ENCODE results near the gene RNFT1. TPM values are rescaled to one million over a fixed set of nuclear protein-coding genes. Genes with fewer than 3 reads are reported as not detected.
A peak's percentile ranks its signal among the peaks of the same experiment; 100 is the strongest.
"Not testable (repeated sequence)": the region's sequence is repeated elsewhere in the genome, so short reads cannot be mapped to it uniquely, and the experiment has no call there.

The RNFT1 gene
- total RNA-seq: 29.0 and 29.1 TPM in 2 replicates

DNA sequence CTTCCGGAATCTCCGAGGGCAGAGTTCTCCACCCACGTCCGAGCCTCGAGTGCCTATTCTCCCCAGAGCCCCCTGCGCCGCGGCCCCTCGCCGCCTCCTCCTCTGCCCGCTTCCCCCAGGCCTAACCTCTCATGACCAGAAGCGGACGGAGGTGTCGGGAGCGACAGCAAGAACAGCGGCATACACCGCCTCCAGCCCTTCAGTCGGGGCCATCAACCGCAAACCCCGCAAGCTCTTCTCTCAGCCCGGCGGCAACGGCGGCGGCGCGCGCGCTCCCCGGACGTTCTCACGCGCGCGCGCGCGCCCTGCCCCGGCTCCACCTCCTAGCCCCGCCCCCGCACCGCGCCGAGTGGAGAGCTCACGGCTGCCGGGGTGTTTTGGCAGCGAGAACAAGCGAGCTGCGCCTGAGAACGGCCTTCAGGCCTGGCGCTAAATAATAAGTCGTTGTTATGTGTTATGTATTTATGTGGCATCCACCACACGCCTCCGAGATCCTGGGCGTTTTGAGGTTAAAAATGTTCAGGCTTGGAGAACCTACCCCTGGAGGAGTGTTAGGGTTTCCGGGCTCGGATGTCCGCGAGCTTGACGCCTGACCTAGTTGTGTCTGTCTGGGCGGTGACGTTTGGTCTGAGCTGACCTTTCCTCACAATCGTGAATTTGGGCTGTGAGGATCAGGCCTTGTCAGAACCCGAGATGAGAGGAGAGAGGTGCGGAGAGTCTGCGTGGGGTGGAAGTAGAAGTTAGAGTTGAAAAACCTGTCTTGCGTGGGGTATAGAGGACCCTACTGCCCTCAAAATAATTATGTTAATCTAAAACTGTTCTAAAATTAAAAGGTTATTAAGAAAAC lies at the start of gene RNFT1:
Gene RNFT1, minus strand, starts transcription at position 259 of the 847 bp plus-strand sequence. Its CDS starts 77 bp downstream, at position 182.
- H3K36me3 Mint-ChIP-seq (ENCODE audit: low read depth): peaks cover 19% of the 10 kb centered on the region
- peak within 1 kb of the TSS; percentile 90 for H3K4me3 Mint-ChIP-seq
- DNase-seq (peak; percentile 90), ATAC-seq (ENCODE audit: low read depth) (peak; percentile 89)
- ChIA-PET CTCF (interaction anchor here (1.1 to 1.2 kb wide), 2 partner anchors 72 to 218 kb away, joined by 3 to 5 read pairs; no protein-coding TSS in a partner anchor), POLR2A (interaction anchor here (1.2 to 2.1 kb wide), 5 partner anchors 72 to 1333 kb away, joined by 5 to 11 read pairs (median 8); partner anchors contain the start of genes CLTC, DHX40, PTRH2 and RPS6KB1)
- H3K9me3 Mint-ChIP-seq: no peaks in the 10 kb centered on the region
- H3K27me3 Mint-ChIP-seq: no peaks in the 10 kb centered on the region
- peak within 1 kb of the TSS; percentile 94 for H3K27ac Mint-ChIP-seq
- peaks cover 19% of the 10 kb centered on the region for H3K4me1 Mint-ChIP-seq
- intact Hi-C loops (cut with micrococcal nuclease): loop anchor here (1.0 kb wide), 2 partner anchors 71 to 345 kb away; partner anchors contain the start of genes CLTC and RPS6KB1
- TF ChIP-seq, protein P1, sequence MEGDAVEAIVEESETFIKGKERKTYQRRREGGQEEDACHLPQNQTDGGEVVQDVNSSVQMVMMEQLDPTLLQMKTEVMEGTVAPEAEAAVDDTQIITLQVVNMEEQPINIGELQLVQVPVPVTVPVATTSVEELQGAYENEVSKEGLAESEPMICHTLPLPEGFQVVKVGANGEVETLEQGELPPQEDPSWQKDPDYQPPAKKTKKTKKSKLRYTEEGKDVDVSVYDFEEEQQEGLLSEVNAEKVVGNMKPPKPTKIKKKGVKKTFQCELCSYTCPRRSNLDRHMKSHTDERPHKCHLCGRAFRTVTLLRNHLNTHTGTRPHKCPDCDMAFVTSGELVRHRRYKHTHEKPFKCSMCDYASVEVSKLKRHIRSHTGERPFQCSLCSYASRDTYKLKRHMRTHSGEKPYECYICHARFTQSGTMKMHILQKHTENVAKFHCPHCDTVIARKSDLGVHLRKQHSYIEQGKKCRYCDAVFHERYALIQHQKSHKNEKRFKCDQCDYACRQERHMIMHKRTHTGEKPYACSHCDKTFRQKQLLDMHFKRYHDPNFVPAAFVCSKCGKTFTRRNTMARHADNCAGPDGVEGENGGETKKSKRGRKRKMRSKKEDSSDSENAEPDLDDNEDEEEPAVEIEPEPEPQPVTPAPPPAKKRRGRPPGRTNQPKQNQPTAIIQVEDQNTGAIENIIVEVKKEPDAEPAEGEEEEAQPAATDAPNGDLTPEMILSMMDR (IDR thresholded peaks at IDR 0.05): no peak

DNA sequence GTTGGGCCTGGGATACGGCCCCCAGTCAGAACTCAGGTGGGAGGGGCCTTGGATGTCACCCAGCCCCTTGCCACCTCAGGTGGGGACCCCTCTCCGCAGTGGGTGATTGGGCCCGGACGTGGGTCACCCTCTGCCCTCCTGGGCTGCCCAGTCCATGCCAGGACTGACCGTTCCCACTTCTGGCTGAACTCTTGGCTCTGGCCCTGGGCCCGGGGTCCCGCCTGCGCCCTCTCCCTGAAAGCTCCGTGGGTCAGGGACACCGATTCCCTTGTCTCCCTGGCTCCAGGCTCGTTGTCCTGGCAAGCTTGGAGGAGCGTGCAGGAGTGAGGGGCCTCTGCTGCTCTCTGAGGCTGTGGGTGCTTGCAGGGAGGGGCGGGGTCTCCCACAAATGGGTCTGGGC lies 44.8 kb upstream of the RNFT1 start:
- H3K27ac Mint-ChIP-seq; H3K4me1 Mint-ChIP-seq; H3K4me3 Mint-ChIP-seq; H3K36me3 Mint-ChIP-seq (ENCODE audit: low read depth); CTCF ChIA-PET; DNase-seq; H3K27me3 Mint-ChIP-seq; POLR2A ChIA-PET; intact Hi-C loops (cut with micrococcal nuclease); H3K9me3 Mint-ChIP-seq; ATAC-seq (ENCODE audit: low read depth): not testable (repeated sequence)

GRCh38 chr17:60008377-60008776 lies 43.8 kb upstream of the RNFT1 start:
- ATAC-seq (ENCODE audit: low read depth); POLR2A ChIA-PET; H3K27ac Mint-ChIP-seq; CTCF ChIA-PET; H3K4me3 Mint-ChIP-seq; H3K4me1 Mint-ChIP-seq; DNase-seq; intact Hi-C loops (cut with micrococcal nuclease); H3K9me3 Mint-ChIP-seq; H3K36me3 Mint-ChIP-seq (ENCODE audit: low read depth); H3K27me3 Mint-ChIP-seq: not testable (repeated sequence)

- no peak overlapping the region for H3K27ac Mint-ChIP-seq
- DNase-seq (no peak), ATAC-seq (ENCODE audit: low read depth) (no peak)
- ChIA-PET POLR2A (no interaction called here), CTCF (no interaction called here)
- H3K4me3 Mint-ChIP-seq: no peak overlapping the region
- H3K27me3 Mint-ChIP-seq: no peaks in the 10 kb centered on the region
- intact Hi-C loops (cut with micrococcal nuclease): no loop called here
- no peaks in the 10 kb centered on the region for H3K36me3 Mint-ChIP-seq (ENCODE audit: low read depth)
- TF ChIP-seq, protein P1 (IDR thresholded peaks at IDR 0.05): no peak
- no peaks in the 10 kb centered on the region for H3K9me3 Mint-ChIP-seq
- H3K4me1 Mint-ChIP-seq: no peaks in the 10 kb centered on the region
Measured at GRCh38 chr17:60006160-60006559, 41.6 kb upstream of the RNFT1 start.

- H3K9me3 Mint-ChIP-seq; CTCF ChIA-PET; H3K27ac Mint-ChIP-seq; H3K4me1 Mint-ChIP-seq; H3K27me3 Mint-ChIP-seq; H3K36me3 Mint-ChIP-seq (ENCODE audit: low read depth); POLR2A ChIA-PET; DNase-seq; intact Hi-C loops (cut with micrococcal nuclease); H3K4me3 Mint-ChIP-seq; ATAC-seq (ENCODE audit: low read depth): not testable (repeated sequence)
Measured at GRCh38 chr17:60004561-60004960, 40.0 kb upstream of the RNFT1 start.

- H3K4me3 Mint-ChIP-seq; H3K27me3 Mint-ChIP-seq; intact Hi-C loops (cut with micrococcal nuclease); H3K27ac Mint-ChIP-seq; H3K36me3 Mint-ChIP-seq (ENCODE audit: low read depth); POLR2A ChIA-PET; ATAC-seq (ENCODE audit: low read depth); DNase-seq; H3K9me3 Mint-ChIP-seq; CTCF ChIA-PET; H3K4me1 Mint-ChIP-seq: not testable (repeated sequence)
Measured at GRCh38 chr17:60002405-60002804, 37.9 kb upstream of the RNFT1 start.

DNA sequence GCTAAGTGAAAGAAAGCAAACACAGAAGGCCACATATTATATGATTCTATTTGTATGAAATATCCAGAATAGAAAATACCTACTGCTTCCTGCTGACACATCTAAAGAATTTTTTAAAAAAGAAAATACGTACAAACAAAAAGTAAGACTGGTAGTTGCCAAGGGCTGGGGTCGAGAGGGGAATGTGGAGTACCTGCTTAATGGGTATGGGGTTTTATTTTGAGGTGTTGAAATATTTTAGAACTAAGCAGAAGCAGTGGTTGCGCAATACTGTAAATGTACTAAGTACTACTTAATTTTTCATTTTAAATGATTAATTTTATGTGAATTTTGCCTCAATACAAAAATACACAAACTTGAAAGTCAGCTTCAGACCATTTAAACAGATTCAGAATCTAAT lies 32.1 kb upstream of the RNFT1 start:
- POLR2A ChIA-PET; CTCF ChIA-PET; ATAC-seq (ENCODE audit: low read depth); H3K4me1 Mint-ChIP-seq; H3K9me3 Mint-ChIP-seq; DNase-seq; H3K4me3 Mint-ChIP-seq; H3K36me3 Mint-ChIP-seq (ENCODE audit: low read depth); H3K27ac Mint-ChIP-seq; intact Hi-C loops (cut with micrococcal nuclease); H3K27me3 Mint-ChIP-seq: not testable (repeated sequence)

- H3K36me3 Mint-ChIP-seq (ENCODE audit: low read depth); H3K9me3 Mint-ChIP-seq; H3K4me1 Mint-ChIP-seq; POLR2A ChIA-PET; CTCF ChIA-PET; DNase-seq; ATAC-seq (ENCODE audit: low read depth); H3K27ac Mint-ChIP-seq; intact Hi-C loops (cut with micrococcal nuclease); H3K4me3 Mint-ChIP-seq; H3K27me3 Mint-ChIP-seq: not testable (repeated sequence)
Measured at GRCh38 chr17:59975166-59975565, 10.6 kb upstream of the RNFT1 start.

- H3K4me3 Mint-ChIP-seq; H3K4me1 Mint-ChIP-seq; DNase-seq; CTCF ChIA-PET; H3K36me3 Mint-ChIP-seq (ENCODE audit: low read depth); intact Hi-C loops (cut with micrococcal nuclease); H3K9me3 Mint-ChIP-seq; H3K27ac Mint-ChIP-seq; ATAC-seq (ENCODE audit: low read depth); POLR2A ChIA-PET; H3K27me3 Mint-ChIP-seq: not testable (repeated sequence)
Measured at GRCh38 chr17:59973483-59973882, 8.9 kb upstream of the RNFT1 start.
